ENCODE data around the gene RAP1GDS1. TPM values are rescaled to one million over a fixed set of nuclear protein-coding genes. Genes with fewer than 3 reads are reported as not detected.

The RAP1GDS1 gene
- total and polyA plus RNA-seq, 2 of the 13 experiments (the other 11 are each of a cell fraction or from before 2014, with no cell fraction given), result 19.3 to 42.5 TPM

GRCh38 chr4:98260579-98261404 is at the start of gene RAP1GDS1 (continued):
- no peak for TF ChIP-seq FOXO4 (CRISPR knock-in tag; conservative IDR thresholded peaks at IDR 0.05)
- no peak; the same call in 1 of the 2 replicates for TF ChIP-seq ZNF691 (CRISPR knock-in tag; IDR thresholded peaks at IDR 0.05; ENCODE audit: borderline replicate concordance, low read depth)
- TF ChIP-seq ZBTB38 (CRISPR knock-in tag; IDR thresholded peaks at IDR 0.05), result peak; percentile 53; the same call in 1 of the 2 replicates
- TF ChIP-seq HDAC1 (CRISPR knock-in tag; IDR thresholded peaks at IDR 0.05), result peak; percentile 47
- peak; percentile 16; the same call in 1 of the 2 replicates for TF ChIP-seq EEA1 (CRISPR knock-in tag; IDR thresholded peaks at IDR 0.05; ENCODE audit: borderline replicate concordance)
- TF ChIP-seq ZNF451 (CRISPR knock-in tag; IDR thresholded peaks at IDR 0.05), result 0 out of 2 replicates have a peak, but pooled peaks have one; percentile 61
- TF ChIP-seq ATAD3A (CRISPR knock-in tag; IDR thresholded peaks at IDR 0.05), result no peak
- TF ChIP-seq, protein P1, sequence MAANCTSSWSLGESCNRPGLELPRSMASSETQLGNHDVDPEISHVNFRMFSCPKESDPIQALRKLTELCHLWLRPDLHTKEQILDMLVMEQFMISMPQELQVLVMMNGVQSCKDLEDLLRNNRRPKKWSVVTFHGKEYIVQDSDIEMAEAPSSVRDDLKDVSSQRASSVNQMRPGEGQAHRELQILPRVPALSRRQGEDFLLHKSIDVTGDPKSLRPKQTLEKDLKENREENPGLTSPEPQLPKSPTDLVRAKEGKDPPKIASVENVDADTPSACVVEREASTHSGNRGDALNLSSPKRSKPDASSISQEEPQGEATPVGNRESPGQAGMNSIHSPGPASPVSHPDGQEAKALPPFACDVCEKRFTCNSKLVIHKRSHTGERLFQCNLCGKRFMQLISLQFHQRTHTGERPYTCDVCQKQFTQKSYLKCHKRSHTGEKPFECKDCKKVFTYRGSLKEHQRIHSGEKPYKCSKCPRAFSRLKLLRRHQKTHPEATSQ (CRISPR knock-in tag; IDR thresholded peaks at IDR 0.05; ENCODE audit: borderline replicate concordance), result no peak
- TF ChIP-seq IKZF4 (CRISPR knock-in tag; IDR thresholded peaks at IDR 0.05; ENCODE audit: borderline replicate concordance, low read depth, not compliant biosample characterization), result no peak
- TF ChIP-seq ZNF501 (CRISPR knock-in tag; IDR thresholded peaks at IDR 0.05), result peak; percentile 71; the same call in 1 of the 2 replicates
- no peak for TF ChIP-seq ZBTB42 (CRISPR knock-in tag; IDR thresholded peaks at IDR 0.05)
- no peak; the same call in 1 of the 2 replicates for TF ChIP-seq ZSCAN25 (CRISPR knock-in tag; IDR thresholded peaks at IDR 0.05)
- TF ChIP-seq ZBTB26 (CRISPR knock-in tag; IDR thresholded peaks at IDR 0.05; ENCODE audit: borderline replicate concordance), result peak; percentile 65
- peak; percentile 85 for TF ChIP-seq RBM39 (IDR thresholded peaks at IDR 0.05; ENCODE audit: low read depth, low read length, poor library complexity, severe bottlenecking)
- TF ChIP-seq ZNF878 (CRISPR knock-in tag; IDR thresholded peaks at IDR 0.05), result no peak; the same call in none of the 2 replicates
- TF ChIP-seq ZNF329 (CRISPR knock-in tag; IDR thresholded peaks at IDR 0.05; ENCODE audit: low read depth), result no peak
- TF ChIP-seq MTA1 (CRISPR knock-in tag; IDR thresholded peaks at IDR 0.05; ENCODE audit: borderline replicate concordance), result peak; percentile 71; the same call in 1 of the 2 replicates
- TF ChIP-seq, protein P2, sequence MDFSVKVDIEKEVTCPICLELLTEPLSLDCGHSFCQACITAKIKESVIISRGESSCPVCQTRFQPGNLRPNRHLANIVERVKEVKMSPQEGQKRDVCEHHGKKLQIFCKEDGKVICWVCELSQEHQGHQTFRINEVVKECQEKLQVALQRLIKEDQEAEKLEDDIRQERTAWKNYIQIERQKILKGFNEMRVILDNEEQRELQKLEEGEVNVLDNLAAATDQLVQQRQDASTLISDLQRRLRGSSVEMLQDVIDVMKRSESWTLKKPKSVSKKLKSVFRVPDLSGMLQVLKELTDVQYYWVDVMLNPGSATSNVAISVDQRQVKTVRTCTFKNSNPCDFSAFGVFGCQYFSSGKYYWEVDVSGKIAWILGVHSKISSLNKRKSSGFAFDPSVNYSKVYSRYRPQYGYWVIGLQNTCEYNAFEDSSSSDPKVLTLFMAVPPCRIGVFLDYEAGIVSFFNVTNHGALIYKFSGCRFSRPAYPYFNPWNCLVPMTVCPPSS (IDR thresholded peaks at IDR 0.05), result no peak
- TF ChIP-seq PREB (CRISPR knock-in tag; IDR thresholded peaks at IDR 0.05), result no peak

Measured in HepG2 (cell line).